ENCODE data around the gene DOCK10.

Gene DOCK10

GRCh38 chr2:225036431-225036830, 5.8 kb downstream of the DOCK10 start:
- no peak overlapping the region for H3K4me3 ChIP-seq (replicated peaks; ENCODE audit: low read depth, low read length)
- no peak for DNase-seq (ENCODE audit: extremely low read depth, insufficient read length)
- no peaks in the 10 kb centered on the region for H3K27me3 ChIP-seq (replicated peaks; ENCODE audit: control insufficient read depth, insufficient read depth, low read length)
- no peak for TF ChIP-seq CTCF (IDR thresholded peaks at IDR 0.05; ENCODE audit: insufficient read depth, low read length, poor library complexity, severe bottlenecking)
- no peaks in the 10 kb centered on the region for H3K36me3 ChIP-seq (ENCODE audit: control insufficient read depth, insufficient read depth, low read length)

GRCh38 chr2:225033440-225034318, 8.6 kb downstream of the DOCK10 start:
- Histone ChIP-seq H3K4me3 (replicated peaks; ENCODE audit: low read depth, low read length) (no peak overlapping the region), H3K27me3 (replicated peaks; ENCODE audit: control insufficient read depth, insufficient read depth, low read length) (no peaks in the 10 kb centered on the region), H3K36me3 (ENCODE audit: control insufficient read depth, insufficient read depth, low read length) (no peaks in the 10 kb centered on the region)
- TF ChIP-seq CTCF (IDR thresholded peaks at IDR 0.05; ENCODE audit: insufficient read depth, low read length, poor library complexity, severe bottlenecking) = no peak
- DNase-seq (ENCODE audit: extremely low read depth, insufficient read length) = no peak

GRCh38 chr2:225032246-225032645, 10.0 kb downstream of the DOCK10 start:
- H3K4me3 ChIP-seq (replicated peaks; ENCODE audit: low read depth, low read length) = no peak overlapping the region
- DNase-seq (ENCODE audit: extremely low read depth, insufficient read length) = no peak
- no peaks in the 10 kb centered on the region for H3K27me3 ChIP-seq (replicated peaks; ENCODE audit: control insufficient read depth, insufficient read depth, low read length)
- no peaks in the 10 kb centered on the region for H3K36me3 ChIP-seq (ENCODE audit: control insufficient read depth, insufficient read depth, low read length)
- no peak for TF ChIP-seq CTCF (IDR thresholded peaks at IDR 0.05; ENCODE audit: insufficient read depth, low read length, poor library complexity, severe bottlenecking)

- no peak overlapping the region for H3K4me3 ChIP-seq (replicated peaks; ENCODE audit: low read depth, low read length)
- TF ChIP-seq CTCF (IDR thresholded peaks at IDR 0.05; ENCODE audit: insufficient read depth, low read length, poor library complexity, severe bottlenecking) = no peak
- no peaks in the 10 kb centered on the region for H3K36me3 ChIP-seq (ENCODE audit: control insufficient read depth, insufficient read depth, low read length)
- no peaks in the 10 kb centered on the region for H3K27me3 ChIP-seq (replicated peaks; ENCODE audit: control insufficient read depth, insufficient read depth, low read length)
- no peak for DNase-seq (ENCODE audit: extremely low read depth, insufficient read length)
Observed at GRCh38 chr2:225031599-225031998, 10.7 kb downstream of the DOCK10 start.

GRCh38 chr2:225030893-225031292, 11.4 kb downstream of the DOCK10 start:
- no peak for DNase-seq (ENCODE audit: extremely low read depth, insufficient read length)
- no peak overlapping the region for H3K4me3 ChIP-seq (replicated peaks; ENCODE audit: low read depth, low read length)
- no peaks in the 10 kb centered on the region for H3K36me3 ChIP-seq (ENCODE audit: control insufficient read depth, insufficient read depth, low read length)
- TF ChIP-seq CTCF (IDR thresholded peaks at IDR 0.05; ENCODE audit: insufficient read depth, low read length, poor library complexity, severe bottlenecking) = no peak
- no peaks in the 10 kb centered on the region for H3K27me3 ChIP-seq (replicated peaks; ENCODE audit: control insufficient read depth, insufficient read depth, low read length)
